IPS-NIHi11 (cell line): ENCODE measurements around the gene CLASP1.
"Not testable (repeated sequence)": the region's sequence is repeated elsewhere in the genome, so short reads cannot be mapped to it uniquely, and the experiment has no call there.

Experiments
- DNase-seq: peaks from one replicate; pipeline ENCODE4 v3.0.0; 2012; ENCODE audit warnings: mixed read lengths, low spot score

CLASP1 gene

GRCh38 chr2:121473512-121473911 is 175.8 kb downstream of the CLASP1 start:
- no peak for DNase-seq

- no peak for DNase-seq
Measured at GRCh38 chr2:121472470-121472993, 176.7 kb downstream of the CLASP1 start.

GRCh38 chr2:121471532-121472469 is 177.5 kb downstream of the CLASP1 start:
- no peak for DNase-seq

GRCh38 chr2:121470917-121471316 is 178.3 kb downstream of the CLASP1 start:
- no peak for DNase-seq

GRCh38 chr2:121469356-121469755 is 179.9 kb downstream of the CLASP1 start:
- no peak for DNase-seq

GRCh38 chr2:121468936-121469335 is 180.3 kb downstream of the CLASP1 start:
- no peak for DNase-seq

- DNase-seq, result no peak
Measured at GRCh38 chr2:121459291-121459690, 190.0 kb downstream of the CLASP1 start.

- no peak for DNase-seq
Measured at GRCh38 chr2:121456325-121456724, 192.9 kb downstream of the CLASP1 start.

- DNase-seq, result no peak
Measured at GRCh38 chr2:121455446-121455845, 193.8 kb downstream of the CLASP1 start.

GRCh38 chr2:121454549-121455090 is 194.6 kb downstream of the CLASP1 start:
- DNase-seq, result no peak

GRCh38 chr2:121451398-121451797 is 197.9 kb downstream of the CLASP1 start:
- DNase-seq, result no peak

GRCh38 chr2:121450301-121450700 is 199.0 kb downstream of the CLASP1 start:
- DNase-seq, result no peak

- no peak for DNase-seq
Measured at GRCh38 chr2:121446647-121447241, 202.5 kb downstream of the CLASP1 start.

- DNase-seq, result no peak
Measured at GRCh38 chr2:121442889-121443288, 206.4 kb downstream of the CLASP1 start.

GRCh38 chr2:121438290-121438689 is 211.0 kb downstream of the CLASP1 start:
- DNase-seq, result not testable (repeated sequence)

GRCh38 chr2:121436918-121437317 is 212.3 kb downstream of the CLASP1 start:
- DNase-seq, result no peak

GRCh38 chr2:121435790-121436189 is 213.5 kb downstream of the CLASP1 start:
- DNase-seq, result no peak

- DNase-seq, result no peak
Measured at GRCh38 chr2:121431214-121431613, 218.0 kb downstream of the CLASP1 start.

- DNase-seq, result no peak
Measured at GRCh38 chr2:121429927-121430520, 219.2 kb downstream of the CLASP1 start.

GRCh38 chr2:121429119-121429903 is 220.0 kb downstream of the CLASP1 start:
- no peak for DNase-seq

GRCh38 chr2:121427187-121427689 is 222.0 kb downstream of the CLASP1 start:
- DNase-seq, result no peak
